Karpas-422 (cell line): Measurements from ENCODE around the gene SNCA. TPM values are rescaled to one million over a fixed set of nuclear protein-coding genes. Genes with fewer than 3 reads are reported as not detected.

Experiments used
- DNase-seq: peaks from one replicate; pipeline ENCODE4 v3.0.0-alpha.2; 2015
- H2AFZ ChIP-seq: fragments of 200-600 bp; sonication (generic); 2 replicates; pipeline ENCODE4 v1.6.1; 2014; ENCODE audit warnings: antibody characterized with exemption, low read length, mixed read lengths
- H3K27ac ChIP-seq: fragments of 200-600 bp; sonication (generic); 2 replicates; pipeline ENCODE4 v1.5.1; 2014; ENCODE audit warnings: mild to moderate bottlenecking, low read length, moderate library complexity
- H3K27me3 ChIP-seq: fragments of 200-600 bp; sonication (generic); 2 replicates; pipeline ENCODE4 v1.6.1; 2014; ENCODE audit warnings: low read length, mixed read lengths
- H3K36me3 ChIP-seq: fragments of 200-600 bp; sonication (generic); 2 replicates; pipeline ENCODE4 v1.6.1; 2014; ENCODE audit warnings: low read length, mixed read lengths; ENCODE audit not compliant: insufficient read depth
- H3K4me1 ChIP-seq: fragments of 200-600 bp; sonication (generic); 2 replicates; pipeline ENCODE4 v1.6.1; 2014; ENCODE audit warnings: mild to moderate bottlenecking, low read length, mixed read lengths
- H3K4me2 ChIP-seq: fragments of 200-600 bp; sonication (generic); 2 replicates; pipeline ENCODE4 v1.6.1; 2014; ENCODE audit warnings: low read length, low read depth, mild to moderate bottlenecking; ENCODE audit not compliant: poor library complexity, severe bottlenecking
- H3K4me3 ChIP-seq: fragments of 200-600 bp; sonication (generic); 2 replicates; pipeline ENCODE4 v1.5.1; 2014; ENCODE audit warnings: mild to moderate bottlenecking, antibody characterized with exemption, low read length, mixed read lengths
- H3K79me2 ChIP-seq: fragments of 200-600 bp; sonication (generic); 2 replicates; pipeline ENCODE4 v1.6.1; 2014; ENCODE audit warnings: mild to moderate bottlenecking, low read length, mixed read lengths
- H3K9ac ChIP-seq: fragments of 200-600 bp; sonication (generic); 2 replicates; pipeline ENCODE4 v1.6.0; 2014; ENCODE audit warnings: low read length
- H3K9me2 ChIP-seq: fragments of 200-600 bp; sonication (generic), shearing (Covaris generic); replicated peaks from 2 replicates; pipeline ENCODE4 v1.6.0; 2014; ENCODE audit warnings: mild to moderate bottlenecking, low read length, moderate library complexity; ENCODE audit not compliant: insufficient read depth
- H3K9me3 ChIP-seq: fragments of 300-700, 200-600 bp; sonication (generic); 2 replicates; pipeline ENCODE4 v1.6.1; 2014; ENCODE audit warnings: low read length, mixed read lengths
- H4K20me1 ChIP-seq: fragments of 200-600 bp; sonication (generic); 2 replicates; pipeline ENCODE4 v1.6.1; 2014; ENCODE audit warnings: mild to moderate bottlenecking, antibody characterized with exemption, low read length, low read depth; ENCODE audit not compliant: insufficient read depth
- total RNA-seq: library from RNA; depleted of rRNA; stranded (reverse); fragments of >200 nt; shearing (Covaris generic); gene quantifications from 2 replicates; pipeline ENCODE4 v1.2.3, GENCODE V29; 2014; ENCODE audit warnings: low replicate concordance

SNCA gene
- total RNA-seq, 1 experiment from 2014 or later = not detected

DNA sequence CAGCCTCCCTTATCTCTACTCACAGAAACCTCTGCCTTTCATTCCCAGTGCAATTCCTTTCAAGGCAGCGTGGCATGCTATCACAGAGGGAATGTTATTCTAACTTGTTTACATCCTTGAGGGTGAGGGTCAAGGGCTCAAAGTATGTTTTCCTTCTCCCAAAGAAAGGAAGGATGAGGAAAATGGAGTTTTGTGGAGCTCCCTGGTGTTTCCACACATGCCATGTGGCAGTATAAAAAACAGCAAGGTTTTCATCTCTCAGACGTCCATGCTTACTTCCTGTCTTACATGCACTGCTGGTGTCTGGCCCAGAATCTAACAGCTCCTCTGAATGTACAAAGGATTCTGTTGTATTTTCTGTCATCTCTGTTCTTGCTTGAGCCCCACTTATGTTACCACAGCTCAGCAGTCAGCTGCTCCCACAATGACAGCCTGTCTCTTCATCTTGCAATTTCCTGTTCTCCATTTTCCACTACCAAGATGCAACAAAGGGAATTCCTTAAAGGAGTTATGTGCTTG, 128.0 kb downstream of the SNCA start:
- Histone ChIP-seq H3K9me2 (no peaks in the 10 kb centered on the region), H3K36me3 (no peaks in the 10 kb centered on the region), H2AFZ (no peak overlapping the region), H3K9me3 (no peaks in the 10 kb centered on the region), H3K27me3 (0 out of 2 replicates have a peak, but pooled peaks cover 3% of the 10 kb centered on the region), H3K27ac (no peak overlapping the region), H4K20me1 (no peaks in the 10 kb centered on the region), H3K4me3 (no peak overlapping the region), H3K4me1 (no peaks in the 10 kb centered on the region), H3K4me2 (no peak overlapping the region), H3K79me2 (no peaks in the 10 kb centered on the region), H3K9ac (no peak overlapping the region)
- DNase-seq = no peak

DNA sequence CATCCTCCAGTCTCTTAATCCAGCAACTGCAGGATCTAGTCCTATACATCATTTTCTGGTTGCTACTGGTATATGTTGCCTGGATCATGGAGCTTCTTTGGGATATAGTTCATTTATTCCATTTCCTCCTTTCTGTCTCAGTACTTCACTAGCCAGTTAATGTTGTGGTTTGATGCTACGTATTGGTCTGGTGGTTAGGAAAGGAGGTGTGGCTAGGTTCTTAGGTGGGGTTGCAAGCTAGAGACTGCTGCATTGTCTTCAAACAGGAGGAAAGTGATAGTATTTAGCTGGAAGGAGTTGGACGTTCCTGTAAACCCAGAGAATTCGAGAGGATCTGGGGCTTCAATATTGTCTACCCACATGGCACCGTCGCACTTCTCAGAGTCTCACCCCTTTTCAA, 129.5 kb downstream of the SNCA start:
- Histone ChIP-seq H3K4me1 (no peaks in the 10 kb centered on the region), H2AFZ (no peak overlapping the region), H3K9me2 (no peaks in the 10 kb centered on the region), H3K9me3 (no peaks in the 10 kb centered on the region), H3K79me2 (no peaks in the 10 kb centered on the region), H3K4me3 (no peak overlapping the region), H4K20me1 (no peaks in the 10 kb centered on the region), H3K27ac (no peak overlapping the region), H3K4me2 (no peak overlapping the region), H3K27me3 (0 out of 2 replicates have a peak, but pooled peaks cover 3% of the 10 kb centered on the region), H3K9ac (no peak overlapping the region), H3K36me3 (no peaks in the 10 kb centered on the region)
- no peak for DNase-seq

DNA sequence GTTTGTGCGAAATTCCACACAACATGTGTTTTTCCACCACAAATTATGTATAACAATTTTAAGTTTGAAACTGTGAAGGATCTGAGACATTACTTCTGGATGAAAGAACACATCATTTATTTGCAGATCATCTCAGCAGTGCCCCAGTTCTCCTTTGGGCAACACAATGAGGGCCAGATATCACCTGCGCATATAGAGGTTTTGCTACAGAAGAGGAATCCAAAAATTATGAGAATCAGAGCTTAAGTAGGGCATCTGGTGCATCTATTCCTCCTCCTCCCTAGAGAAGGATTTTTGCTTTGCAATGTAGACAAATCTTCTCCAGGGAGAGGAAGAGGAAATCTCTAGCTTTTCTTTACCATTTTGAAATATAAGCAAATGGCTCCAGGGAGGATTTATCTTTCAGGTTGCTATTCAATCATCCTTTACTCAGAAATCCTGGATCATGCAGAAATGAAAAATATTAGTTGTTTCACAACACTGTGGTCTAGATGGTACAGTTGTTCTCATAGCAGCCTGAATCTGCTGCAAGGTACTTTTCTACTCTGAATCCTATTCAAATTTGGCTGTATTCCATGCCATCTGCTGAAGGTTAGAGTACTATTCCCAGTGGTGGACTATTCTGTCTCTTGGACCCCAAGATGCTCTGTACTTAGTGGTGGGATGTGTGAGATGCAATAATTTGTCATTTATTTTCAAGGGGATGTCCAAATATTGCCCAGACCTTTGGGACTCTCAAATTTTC, 132.1 kb downstream of the SNCA start:
- Histone ChIP-seq H3K4me2 (no peak overlapping the region), H3K9ac (no peak overlapping the region), H3K9me2 (no peaks in the 10 kb centered on the region), H3K27me3 (0 out of 2 replicates have a peak, but pooled peaks cover 3% of the 10 kb centered on the region), H2AFZ (no peak overlapping the region), H4K20me1 (no peaks in the 10 kb centered on the region), H3K4me3 (no peak overlapping the region), H3K4me1 (peaks cover 4% of the 10 kb centered on the region; the same call in 1 of the 2 replicates), H3K79me2 (no peaks in the 10 kb centered on the region), H3K36me3 (no peaks in the 10 kb centered on the region), H3K9me3 (no peaks in the 10 kb centered on the region), H3K27ac (no peak overlapping the region)
- DNase-seq = no peak

DNA sequence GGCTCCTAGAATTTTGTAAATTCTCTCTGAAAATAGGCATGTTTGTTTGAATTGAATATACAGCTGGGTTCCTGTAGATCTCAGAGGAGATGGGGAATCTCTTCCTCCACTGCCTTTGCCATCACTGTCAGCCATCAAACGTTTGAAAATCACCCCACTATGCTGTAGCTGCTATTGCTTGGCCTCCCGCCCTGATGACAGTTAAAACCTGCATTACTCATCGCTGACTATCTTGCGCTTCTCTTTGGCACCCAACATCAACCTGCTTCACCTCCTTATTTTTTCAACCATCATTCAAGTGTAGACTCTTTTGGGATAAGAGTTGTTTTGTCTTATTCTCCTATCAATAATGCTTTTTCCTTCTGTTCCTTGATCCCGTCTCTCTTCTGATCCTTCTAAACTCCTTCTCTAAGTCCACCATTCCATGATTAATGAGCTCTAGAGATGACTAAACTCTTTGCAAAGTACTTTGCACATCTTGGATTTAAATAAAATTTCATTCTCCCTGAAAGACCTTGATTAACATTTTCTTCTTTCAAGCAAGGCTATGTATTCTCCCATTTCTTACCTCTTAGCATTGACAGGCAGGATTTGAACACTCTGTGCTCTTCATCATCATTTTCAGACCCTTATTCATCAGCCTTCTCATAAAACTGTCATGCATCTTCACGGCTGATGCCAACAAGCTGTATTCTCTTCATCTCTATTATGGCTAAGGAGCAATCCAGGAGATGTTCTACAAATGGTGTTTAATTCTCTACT, 133.0 kb downstream of the SNCA start:
- no peak overlapping the region for H3K4me2 ChIP-seq
- no peak for DNase-seq
- H3K27me3 ChIP-seq = 0 out of 2 replicates have a peak, but pooled peaks cover 3% of the 10 kb centered on the region
- no peaks in the 10 kb centered on the region for H4K20me1 ChIP-seq
- no peak overlapping the region for H2AFZ ChIP-seq
- H3K4me3 ChIP-seq = no peak overlapping the region
- H3K9ac ChIP-seq = no peak overlapping the region
- H3K9me2 ChIP-seq = no peaks in the 10 kb centered on the region
- peaks cover 4% of the 10 kb centered on the region; the same call in 1 of the 2 replicates for H3K4me1 ChIP-seq
- no peaks in the 10 kb centered on the region for H3K36me3 ChIP-seq
- H3K79me2 ChIP-seq = no peaks in the 10 kb centered on the region
- no peaks in the 10 kb centered on the region for H3K9me3 ChIP-seq
- H3K27ac ChIP-seq = no peak overlapping the region

- H3K27ac ChIP-seq = no peak overlapping the region
- no peaks in the 10 kb centered on the region for H3K79me2 ChIP-seq
- no peak overlapping the region for H3K4me3 ChIP-seq
- no peaks in the 10 kb centered on the region for H3K36me3 ChIP-seq
- H3K4me2 ChIP-seq = no peak overlapping the region
- DNase-seq = no peak
- no peak overlapping the region for H3K9ac ChIP-seq
- H3K9me3 ChIP-seq = no peaks in the 10 kb centered on the region
- no peaks in the 10 kb centered on the region for H3K9me2 ChIP-seq
- H3K4me1 ChIP-seq = peaks cover 4% of the 10 kb centered on the region; the same call in 1 of the 2 replicates
- H3K27me3 ChIP-seq = no peaks in the 10 kb centered on the region
- no peaks in the 10 kb centered on the region for H4K20me1 ChIP-seq
- no peak overlapping the region for H2AFZ ChIP-seq
Measured at GRCh38 chr4:89700766-89701423, 136.1 kb downstream of the SNCA start.

- Histone ChIP-seq H3K27me3 (no peaks in the 10 kb centered on the region), H3K36me3 (no peaks in the 10 kb centered on the region), H3K79me2 (no peaks in the 10 kb centered on the region), H3K9me3 (no peaks in the 10 kb centered on the region), H3K9me2 (no peaks in the 10 kb centered on the region; the same call in 1 of the 2 replicates), H4K20me1 (no peaks in the 10 kb centered on the region), H3K27ac (no peak overlapping the region), H3K4me1 (no peaks in the 10 kb centered on the region), H3K9ac (no peak overlapping the region), H3K4me3 (no peak overlapping the region), H2AFZ (no peak overlapping the region), H3K4me2 (no peak overlapping the region)
- no peak for DNase-seq
Measured at GRCh38 chr4:89685690-89686089, 151.3 kb downstream of the SNCA start.

GRCh38 chr4:89685277-89685676, 151.7 kb downstream of the SNCA start:
- no peaks in the 10 kb centered on the region for H3K27me3 ChIP-seq
- no peaks in the 10 kb centered on the region for H3K9me3 ChIP-seq
- no peaks in the 10 kb centered on the region for H3K79me2 ChIP-seq
- no peaks in the 10 kb centered on the region for H3K36me3 ChIP-seq
- no peak overlapping the region for H3K27ac ChIP-seq
- no peaks in the 10 kb centered on the region for H3K4me1 ChIP-seq
- no peak overlapping the region for H3K9ac ChIP-seq
- no peaks in the 10 kb centered on the region for H4K20me1 ChIP-seq
- DNase-seq = no peak
- H3K9me2 ChIP-seq = no peaks in the 10 kb centered on the region; the same call in 1 of the 2 replicates
- no peak overlapping the region for H2AFZ ChIP-seq
- no peak overlapping the region for H3K4me3 ChIP-seq
- no peak overlapping the region for H3K4me2 ChIP-seq

DNA sequence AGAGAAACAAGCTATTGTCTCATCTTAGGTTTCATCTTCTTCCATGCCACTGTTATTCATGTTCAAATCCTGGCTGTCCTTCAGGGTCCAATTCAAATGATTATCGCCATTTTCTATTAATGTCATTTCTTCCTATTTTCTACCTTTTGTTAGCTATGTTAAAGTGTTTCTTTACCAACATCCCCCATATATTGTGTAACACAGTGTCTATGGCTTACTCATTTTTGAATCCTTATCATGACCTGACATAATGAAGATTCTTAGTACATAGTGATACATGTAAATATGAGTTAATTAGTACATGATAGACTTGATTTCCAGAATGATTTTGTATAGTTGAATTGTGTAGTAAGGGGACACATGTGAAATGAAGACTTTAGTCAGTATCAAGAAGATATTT, 152.4 kb downstream of the SNCA start:
- Histone ChIP-seq H4K20me1 (no peaks in the 10 kb centered on the region), H3K4me3 (no peak overlapping the region), H3K27me3 (no peaks in the 10 kb centered on the region), H3K9me3 (no peaks in the 10 kb centered on the region), H3K9ac (no peak overlapping the region), H2AFZ (no peak overlapping the region), H3K4me1 (no peaks in the 10 kb centered on the region), H3K36me3 (no peaks in the 10 kb centered on the region), H3K27ac (no peak overlapping the region), H3K9me2 (no peaks in the 10 kb centered on the region; the same call in 1 of the 2 replicates), H3K4me2 (no peak overlapping the region), H3K79me2 (no peaks in the 10 kb centered on the region)
- DNase-seq = no peak
